GM18873 (cell line): ENCODE data around the gene CDK6.

ENCODE experiments used
- ATAC-seq: cut with Tn5 transposase; IDR thresholded peaks from one replicate; pipeline ENCODE4 v1.9.1; 2021; ENCODE audit warnings: mild to moderate bottlenecking, moderate library complexity, moderate number of reproducible peaks; ENCODE audit not compliant: unreplicated experiment, low FRiP score

CDK6 gene

DNA sequence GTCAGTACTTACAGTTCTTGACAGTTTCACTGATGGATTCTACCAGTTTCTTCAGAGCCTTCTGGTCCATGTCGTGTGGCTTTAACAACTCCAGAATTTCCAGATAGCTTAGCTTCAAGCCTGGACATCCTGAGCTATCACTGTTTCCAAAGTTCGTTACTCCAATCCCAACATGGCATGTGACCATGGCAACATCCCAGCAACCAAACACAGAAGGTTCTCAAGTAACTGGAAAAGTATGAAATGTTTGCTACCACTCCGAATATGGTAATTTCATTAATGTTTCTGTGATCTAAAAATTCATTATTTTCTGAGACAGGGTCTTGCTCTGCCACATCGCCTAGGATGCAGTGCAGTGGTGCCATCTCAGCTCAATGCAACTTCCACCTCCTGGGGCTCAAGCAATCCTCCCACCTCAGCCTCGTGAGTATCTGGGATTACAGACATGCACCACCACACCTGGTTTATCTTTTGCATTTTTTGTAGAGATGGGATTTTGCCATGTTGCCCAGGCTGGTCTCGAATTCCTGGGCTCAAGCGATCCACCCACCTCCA is 278.5 kb downstream of the CDK6 start:
- no peak for ATAC-seq

DNA sequence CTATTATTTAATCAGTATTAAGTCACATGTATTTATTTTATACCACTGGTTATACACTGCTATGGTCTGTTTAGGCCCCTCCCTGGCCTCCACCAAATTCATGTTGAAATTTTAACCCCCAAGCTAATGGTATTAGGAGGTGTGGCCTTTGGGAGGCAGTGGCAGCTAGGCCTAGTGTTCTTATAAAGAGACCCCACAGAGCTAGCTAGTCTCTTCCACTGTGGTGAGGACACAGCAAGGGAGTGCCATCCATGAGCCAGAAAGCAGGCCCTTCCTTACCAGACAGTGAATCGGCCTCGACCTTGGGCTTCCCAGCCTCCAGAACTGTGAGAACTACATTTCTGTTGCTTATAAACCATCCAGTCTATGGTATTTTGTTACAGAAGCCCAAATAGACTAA is 279.1 kb downstream of the CDK6 start:
- no peak for ATAC-seq
